HEK293 (cell line): Measurements from ENCODE around the gene IL23R.

Experiments
- CTCF ChIA-PET: fragments of 350-600 bp; formaldehyde crosslinking; extraction: SDS; loops from one replicate; lab custom pipeline; 2021; ENCODE audit warnings: antibody characterized with exemption; lab: Yijun Ruan, JAX
- POLR2A ChIA-PET: fragments of 300-600 bp; formaldehyde crosslinking; extraction: SDS; loops from one replicate; lab custom pipeline; 2020; ENCODE audit warnings: antibody characterized with exemption, inconsistent platforms; lab: Yijun Ruan, JAX
- H3K27ac ChIP-seq: fragments of 200-500 bp; sonication (Bioruptor generic); 2 replicates; pipeline ENCODE4 v1.5.1; 2014; ENCODE audit warnings: low read depth, low read length, control low read depth, inconsistent platforms; ENCODE audit errors: extremely low read depth
- H3K36me3 ChIP-seq, 2 experiments: fragments of 200-500 bp in 1 of 2; sonication (Bioruptor generic) in 1 of 2; 1 replicate in 1 of 2; 2 replicates in 1 of 2; pipeline ENCODE4 v1.5.1; 2014 to 2017; ENCODE audit warnings: inconsistent platforms in 2 of 2, low read length in 2 of 2; ENCODE audit not compliant: control insufficient read depth in 2 of 2, insufficient read depth in 1 of 2
- H3K4me1 ChIP-seq: fragments of 200-500 bp; sonication (Bioruptor generic); 2 replicates; pipeline ENCODE4 v1.5.1; 2014; ENCODE audit warnings: mild to moderate bottlenecking, low read length, inconsistent platforms; ENCODE audit not compliant: control insufficient read depth, insufficient read depth
- H3K4me3 ChIP-seq: 2 replicates; pipeline ENCODE4 v1.5.1; 2011; ENCODE audit warnings: low read depth, mild to moderate bottlenecking, control low read depth, low read length, moderate library complexity
- H3K9me3 ChIP-seq: fragments of 200-500 bp; sonication (Bioruptor generic); 2 replicates; pipeline ENCODE4 v1.5.1; 2014; ENCODE audit warnings: low read depth, low read length, inconsistent platforms; ENCODE audit not compliant: control insufficient read depth, insufficient read depth
- BCL11A ChIP-seq: fragments of 450-650 bp; formaldehyde crosslinking; IDR thresholded peaks from 2 replicates; pipeline ENCODE4 v1.5.1; 2016; ENCODE audit warnings: low read depth, missing biosample characterization, missing genetic modification characterization
- GLI4 ChIP-seq: fragments of 450-650 bp; formaldehyde crosslinking; IDR thresholded peaks from 2 replicates; pipeline ENCODE4 v1.5.1; 2016; ENCODE audit warnings: missing biosample characterization, missing genetic modification characterization
- HOXC10 ChIP-seq: sonication (generic); formaldehyde crosslinking; IDR thresholded peaks from 2 replicates; pipeline ENCODE4 v1.8.1; 2023; ENCODE audit warnings: mild to moderate bottlenecking, missing genetic modification reagents
- INSM2 ChIP-seq: fragments of 450-650 bp; formaldehyde crosslinking; IDR thresholded peaks from 2 replicates; pipeline ENCODE4 v1.5.1; 2016; ENCODE audit warnings: missing biosample characterization, missing genetic modification characterization
- ZBTB21 ChIP-seq: fragments of 450-650 bp; formaldehyde crosslinking; IDR thresholded peaks from 2 replicates; pipeline ENCODE4 v1.5.1; 2017; ENCODE audit warnings: missing biosample characterization, missing genetic modification characterization
- ZNF169 ChIP-seq: fragments of 450-650 bp; formaldehyde crosslinking; IDR thresholded peaks from 2 replicates; pipeline ENCODE4 v1.5.1; 2016; ENCODE audit warnings: missing biosample characterization, missing genetic modification characterization
- ZNF184 ChIP-seq: fragments of 450-650 bp; IDR thresholded peaks from 2 replicates; pipeline ENCODE4 v1.5.1; 2018; ENCODE audit warnings: missing biosample characterization, mild to moderate bottlenecking, missing genetic modification characterization
- ZNF202 ChIP-seq: fragments of 450-650 bp; formaldehyde crosslinking; IDR thresholded peaks from 2 replicates; pipeline ENCODE4 v1.5.1; 2016; ENCODE audit warnings: missing biosample characterization, missing genetic modification characterization, borderline replicate concordance
- ZNF248 ChIP-seq: fragments of 450-650 bp; formaldehyde crosslinking; IDR thresholded peaks from 2 replicates; pipeline ENCODE4 v1.5.1; 2017; ENCODE audit warnings: missing biosample characterization, missing genetic modification characterization
- ZNF302 ChIP-seq: fragments of 450-650 bp; formaldehyde crosslinking; IDR thresholded peaks from 2 replicates; pipeline ENCODE4 v1.5.1; 2016; ENCODE audit warnings: missing biosample characterization, missing genetic modification characterization, low read depth
- ZNF37A ChIP-seq: fragments of 450-650 bp; IDR thresholded peaks from 2 replicates; pipeline ENCODE4 v1.5.1; 2018; ENCODE audit warnings: missing biosample characterization, missing genetic modification characterization
- ZNF391 ChIP-seq: fragments of 450-650 bp; formaldehyde crosslinking; IDR thresholded peaks from 2 replicates; pipeline ENCODE4 v1.5.1; 2016; ENCODE audit warnings: low read depth, missing biosample characterization, missing genetic modification characterization, borderline replicate concordance
- ZNF398 ChIP-seq: fragments of 450-650 bp; formaldehyde crosslinking; IDR thresholded peaks from 2 replicates; pipeline ENCODE4 v1.5.1; 2017; ENCODE audit warnings: missing biosample characterization, missing genetic modification characterization
- ZNF518A ChIP-seq: fragments of 450-650 bp; formaldehyde crosslinking; conservative IDR thresholded peaks from 2 replicates; pipeline ENCODE4 v1.5.1; 2016; ENCODE audit warnings: low read depth, missing biosample characterization, missing genetic modification characterization
- ZNF596 ChIP-seq: fragments of 450-650 bp; IDR thresholded peaks from 2 replicates; pipeline ENCODE4 v1.5.0; 2018; ENCODE audit warnings: missing biosample characterization, mild to moderate bottlenecking, missing genetic modification characterization, moderate library complexity
- ZNF664 ChIP-seq: fragments of 450-650 bp; formaldehyde crosslinking; IDR thresholded peaks from 2 replicates; pipeline ENCODE4 v1.5.1; 2016; ENCODE audit warnings: missing biosample characterization, missing genetic modification characterization
- ZNF670 ChIP-seq: fragments of 450-650 bp; formaldehyde crosslinking; IDR thresholded peaks from 2 replicates; pipeline ENCODE4 v1.5.1; 2016; ENCODE audit warnings: missing biosample characterization, missing genetic modification characterization, low read depth
- ZNF677 ChIP-seq: fragments of 450-650 bp; IDR thresholded peaks from 2 replicates; pipeline ENCODE4 v1.5.0; 2018; ENCODE audit warnings: missing biosample characterization, mild to moderate bottlenecking, missing genetic modification characterization, moderate library complexity
- ZNF76 ChIP-seq: fragments of 450-650 bp; formaldehyde crosslinking; IDR thresholded peaks from 2 replicates; pipeline ENCODE4; 2016; ENCODE audit warnings: low read depth, missing biosample characterization, missing genetic modification characterization, borderline replicate concordance

IL23R gene

GRCh38 chr1:67274623-67275325, 108.5 kb downstream of the IL23R start:
- Histone ChIP-seq H3K36me3 (no peaks in the 10 kb centered on the region), H3K27ac (no peak overlapping the region), H3K9me3 (no peaks in the 10 kb centered on the region), H3K4me3 (no peak overlapping the region), H3K4me1 (no peaks in the 10 kb centered on the region)
- CTCF ChIA-PET = no interaction called here
- POLR2A ChIA-PET = interaction anchor here (0.6 kb wide), 1 partner anchor 1911 kb away, joined by 3 read pairs; no protein-coding TSS in a partner anchor
- no peak for TF ChIP-seq ZNF398 (tag by site-specific recombination)

GRCh38 chr1:67280696-67281095, 114.4 kb downstream of the IL23R start:
- POLR2A ChIA-PET = no interaction called here
- H3K36me3 ChIP-seq = no peaks in the 10 kb centered on the region
- no peaks in the 10 kb centered on the region for H3K4me1 ChIP-seq
- H3K4me3 ChIP-seq = no peak overlapping the region
- CTCF ChIA-PET = no interaction called here
- no peak overlapping the region for H3K27ac ChIP-seq
- TF ChIP-seq INSM2 (no peak), GLI4 (no peak), ZNF184 (no peak), ZBTB21 (tag by site-specific recombination) (no peak), ZNF202 (no peak), ZNF169 (tag by site-specific recombination) (no peak), ZNF248 (tag by site-specific recombination) (no peak), ZNF596 (tag by site-specific recombination) (no peak), ZNF677 (tag by site-specific recombination) (no peak), ZNF37A (no peak), BCL11A (tag by site-specific recombination) (no peak), ZNF391 (tag by site-specific recombination) (no peak), HOXC10 (CRISPR knock-in tag) (no peak), ZNF518A (tag by site-specific recombination) (no peak), ZNF670 (tag by site-specific recombination) (no peak), ZNF664 (tag by site-specific recombination) (no peak), ZNF76 (no peak), ZNF302 (tag by site-specific recombination) (no peak)
- H3K9me3 ChIP-seq = no peaks in the 10 kb centered on the region
